Loucy (cell line): ENCODE results near the gene ZFPM1.

Source experiments
- H2AFZ ChIP-seq: fragments of 200-600 bp; sonication (generic); 2 replicates; pipeline ENCODE4 v1.6.0; 2016; ENCODE audit warnings: antibody characterized with exemption, mild to moderate bottlenecking, low read length, moderate library complexity
- H3F3A ChIP-seq: fragments of 200-600 bp; 2 replicates; pipeline ENCODE4 v1.6.0; 2016; ENCODE audit warnings: antibody characterized with exemption, low read depth, mild to moderate bottlenecking
- H3K27me3 ChIP-seq: fragments of 200-600 bp; sonication (generic); 2 replicates; pipeline ENCODE4 v1.6.1; 2014; ENCODE audit warnings: low read length, mild to moderate bottlenecking; ENCODE audit not compliant: insufficient read depth, poor library complexity, severe bottlenecking
- H3K36me3 ChIP-seq: fragments of 200-600 bp; sonication (generic); 2 replicates; pipeline ENCODE4 v1.6.1; 2016; ENCODE audit warnings: low read length; ENCODE audit not compliant: insufficient read depth
- H3K4me1 ChIP-seq: fragments of 200-600 bp; sonication (generic); 2 replicates; pipeline ENCODE4 v1.5.1; 2014; ENCODE audit warnings: low read length, mild to moderate bottlenecking; ENCODE audit not compliant: insufficient read depth, poor library complexity, severe bottlenecking
- H3K4me2 ChIP-seq: fragments of 200-600 bp; sonication (generic); 2 replicates; pipeline ENCODE4 v1.6.0; 2014; ENCODE audit warnings: antibody characterized with exemption, low read length, low read depth, mild to moderate bottlenecking; ENCODE audit not compliant: poor library complexity, severe bottlenecking
- H3K4me3 ChIP-seq: fragments of 200-600 bp; sonication (generic); 2 replicates; pipeline ENCODE4 v1.5.1; 2014; ENCODE audit warnings: low read length, mild to moderate bottlenecking, mixed read lengths; ENCODE audit not compliant: poor library complexity, severe bottlenecking
- H3K79me2 ChIP-seq: fragments of 200-600 bp; sonication (generic); 2 replicates; pipeline ENCODE4 v1.6.1; 2014; ENCODE audit warnings: low read length; ENCODE audit not compliant: insufficient read depth
- H3K9ac ChIP-seq: fragments of 200-600 bp; sonication (generic); 2 replicates; pipeline ENCODE4 v1.6.0; 2014; ENCODE audit warnings: mild to moderate bottlenecking, low read depth, low read length, moderate library complexity; ENCODE audit not compliant: poor library complexity, severe bottlenecking
- H3K9me2 ChIP-seq: fragments of 200-600 bp; sonication (generic); replicated peaks from 2 replicates; pipeline ENCODE4 v1.6.1; 2016; ENCODE audit warnings: low read depth, low read length, mixed read lengths
- H3K9me3 ChIP-seq: fragments of 200-600 bp; sonication (generic); 2 replicates; pipeline ENCODE4 v1.6.1; 2014; ENCODE audit warnings: mild to moderate bottlenecking, antibody characterized with exemption, low read length, low read depth; ENCODE audit not compliant: insufficient read depth
- H4K20me1 ChIP-seq: fragments of 200-600 bp; sonication (generic); 2 replicates; pipeline ENCODE4 v1.6.0; 2014; ENCODE audit warnings: antibody characterized with exemption, low read length, mild to moderate bottlenecking; ENCODE audit not compliant: insufficient read depth, poor library complexity, severe bottlenecking
- EZH2phosphoT487 ChIP-seq: fragments of 200-600 bp; IDR thresholded peaks from 2 replicates; pipeline ENCODE4 v1.6.1; 2018; ENCODE audit warnings: antibody characterized with exemption, mild to moderate bottlenecking, moderate library complexity, borderline replicate concordance
- TF ChIP-seq, protein P1 (sequence below): fragments of 200-600 bp; sonication (generic); conservative IDR thresholded peaks from 2 replicates; pipeline ENCODE4 v1.5.1; 2014; ENCODE audit warnings: mild to moderate bottlenecking, antibody characterized with exemption, low read length

Gene ZFPM1

DNA sequence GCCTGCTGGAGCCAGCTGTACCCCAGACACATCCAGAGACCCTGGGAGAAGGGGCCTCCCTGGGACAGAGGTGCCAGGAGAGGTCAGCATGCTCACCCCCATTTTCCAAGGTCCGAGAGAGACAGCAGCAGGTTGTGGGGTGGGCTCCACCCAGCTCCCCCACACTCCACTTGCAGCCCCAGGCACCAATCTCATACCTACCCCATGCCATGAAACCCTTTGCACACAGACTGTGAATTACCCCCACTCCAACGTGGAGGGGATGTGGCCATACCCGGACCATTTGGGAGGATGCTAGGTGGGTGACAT, 34.0 kb downstream of the ZFPM1 start:
- Histone ChIP-seq H3K9me3 (no peaks in the 10 kb centered on the region), H3K4me3 (no peak overlapping the region), H3K27me3 (no peaks in the 10 kb centered on the region), H3K79me2 (peaks cover 41% of the 10 kb centered on the region; the same call in 1 of the 2 replicates), H2AFZ (no peak overlapping the region), H3K4me2 (no peak overlapping the region), H3F3A (no peaks in the 10 kb centered on the region), H3K36me3 (peaks cover 17% of the 10 kb centered on the region; the same call in 1 of the 2 replicates), H4K20me1 (no peaks in the 10 kb centered on the region), H3K4me1 (no peaks in the 10 kb centered on the region), H3K9me2 (no peaks in the 10 kb centered on the region), H3K9ac (no peak overlapping the region)
- TF ChIP-seq, protein P1, sequence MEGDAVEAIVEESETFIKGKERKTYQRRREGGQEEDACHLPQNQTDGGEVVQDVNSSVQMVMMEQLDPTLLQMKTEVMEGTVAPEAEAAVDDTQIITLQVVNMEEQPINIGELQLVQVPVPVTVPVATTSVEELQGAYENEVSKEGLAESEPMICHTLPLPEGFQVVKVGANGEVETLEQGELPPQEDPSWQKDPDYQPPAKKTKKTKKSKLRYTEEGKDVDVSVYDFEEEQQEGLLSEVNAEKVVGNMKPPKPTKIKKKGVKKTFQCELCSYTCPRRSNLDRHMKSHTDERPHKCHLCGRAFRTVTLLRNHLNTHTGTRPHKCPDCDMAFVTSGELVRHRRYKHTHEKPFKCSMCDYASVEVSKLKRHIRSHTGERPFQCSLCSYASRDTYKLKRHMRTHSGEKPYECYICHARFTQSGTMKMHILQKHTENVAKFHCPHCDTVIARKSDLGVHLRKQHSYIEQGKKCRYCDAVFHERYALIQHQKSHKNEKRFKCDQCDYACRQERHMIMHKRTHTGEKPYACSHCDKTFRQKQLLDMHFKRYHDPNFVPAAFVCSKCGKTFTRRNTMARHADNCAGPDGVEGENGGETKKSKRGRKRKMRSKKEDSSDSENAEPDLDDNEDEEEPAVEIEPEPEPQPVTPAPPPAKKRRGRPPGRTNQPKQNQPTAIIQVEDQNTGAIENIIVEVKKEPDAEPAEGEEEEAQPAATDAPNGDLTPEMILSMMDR: no peak
- TF ChIP-seq EZH2phosphoT487: no peak

DNA sequence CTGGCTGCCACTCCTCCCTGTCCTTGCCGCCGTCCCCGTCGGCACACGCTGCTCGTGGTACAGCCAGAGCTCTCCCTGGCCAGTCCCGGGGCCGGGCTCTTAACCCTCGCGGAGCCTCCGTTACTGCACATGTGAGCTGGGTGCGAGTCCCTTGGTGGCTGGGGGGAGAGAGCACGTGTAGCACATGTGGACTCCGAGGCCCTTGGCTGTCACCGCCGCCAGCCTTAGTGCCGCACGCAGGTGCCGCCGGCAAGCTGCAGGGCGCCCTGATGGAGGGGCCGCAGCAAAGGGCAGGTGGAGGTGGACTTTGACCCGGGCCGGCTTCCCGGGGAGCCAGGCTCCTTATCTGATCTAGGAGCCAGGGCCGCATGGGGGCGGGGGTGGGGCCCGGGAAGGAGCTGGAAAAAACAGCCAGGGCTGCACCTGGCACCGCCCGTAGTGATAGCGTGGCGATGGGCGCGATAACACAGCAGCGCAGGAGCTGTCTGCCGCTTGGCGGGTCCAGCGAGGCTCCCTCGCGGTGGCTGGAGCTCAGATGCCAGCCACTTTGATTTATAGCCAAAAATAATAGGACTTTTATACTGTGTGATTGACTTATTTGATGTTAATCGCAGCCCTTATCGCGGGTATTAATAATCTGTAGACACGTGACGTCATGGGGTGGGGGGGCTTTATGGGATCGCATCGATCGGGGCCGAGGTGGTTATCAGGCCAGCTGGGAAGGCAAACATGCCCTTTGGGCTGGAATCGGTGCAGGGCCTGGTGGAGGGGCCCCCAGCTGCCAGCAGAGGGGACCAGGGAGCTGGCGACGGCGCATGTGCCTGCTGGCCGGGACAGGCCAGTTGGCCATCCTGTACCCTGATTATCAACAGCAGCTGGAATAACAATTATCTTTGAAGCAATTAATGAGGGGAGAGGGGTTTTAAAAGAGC, 35.1 kb downstream of the ZFPM1 start:
- H3K4me1 ChIP-seq: no peaks in the 10 kb centered on the region
- H3K9me2 ChIP-seq: no peaks in the 10 kb centered on the region
- peaks cover 30% of the 10 kb centered on the region; the same call in 1 of the 2 replicates for H3K79me2 ChIP-seq
- H3K27me3 ChIP-seq: no peaks in the 10 kb centered on the region
- H4K20me1 ChIP-seq: no peaks in the 10 kb centered on the region
- peaks cover 17% of the 10 kb centered on the region; the same call in 1 of the 2 replicates for H3K36me3 ChIP-seq
- H3K4me2 ChIP-seq: no peak overlapping the region
- no peak overlapping the region for H3K9ac ChIP-seq
- no peak overlapping the region for H3K4me3 ChIP-seq
- no peak overlapping the region for H2AFZ ChIP-seq
- no peaks in the 10 kb centered on the region for H3K9me3 ChIP-seq
- TF ChIP-seq, protein P1: no peak
- TF ChIP-seq EZH2phosphoT487: no peak
- no peaks in the 10 kb centered on the region for H3F3A ChIP-seq

DNA sequence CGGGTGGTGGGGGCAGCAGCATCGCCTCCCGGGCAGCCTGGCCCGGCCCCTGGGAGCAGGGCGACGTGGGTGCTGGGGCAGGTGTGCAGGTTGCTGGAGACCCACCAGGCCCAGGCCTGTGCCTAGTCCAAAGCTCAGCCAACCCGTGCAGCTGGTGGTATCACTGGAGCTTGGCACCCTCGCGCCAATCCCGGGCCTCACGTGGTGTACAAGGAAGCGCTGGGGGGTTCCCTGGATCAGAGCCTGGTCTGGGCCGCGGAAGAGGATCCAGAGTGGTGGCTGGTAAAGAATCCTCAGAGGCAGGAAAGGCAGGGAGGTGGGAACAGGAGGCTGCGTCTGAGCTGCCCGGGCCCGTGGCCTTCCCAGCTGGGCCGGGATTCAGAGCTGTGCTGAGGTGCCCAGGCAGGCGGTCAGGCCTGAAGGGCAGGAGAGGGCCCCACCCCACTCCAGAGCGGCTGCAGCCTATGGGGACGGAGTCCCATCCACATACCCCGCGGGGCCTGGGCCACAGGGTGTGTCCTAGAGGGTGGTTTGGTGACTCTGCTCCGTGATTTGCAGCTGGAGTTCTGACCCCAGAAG, 36.2 kb downstream of the ZFPM1 start:
- no peaks in the 10 kb centered on the region for H3K9me2 ChIP-seq
- no peaks in the 10 kb centered on the region for H3K9me3 ChIP-seq
- no peaks in the 10 kb centered on the region for H3F3A ChIP-seq
- no peak overlapping the region for H3K4me3 ChIP-seq
- no peak overlapping the region for H3K4me2 ChIP-seq
- peaks cover 17% of the 10 kb centered on the region; the same call in 1 of the 2 replicates for H3K36me3 ChIP-seq
- no peak for TF ChIP-seq EZH2phosphoT487
- TF ChIP-seq, protein P1: no peak
- no peaks in the 10 kb centered on the region for H3K4me1 ChIP-seq
- peaks cover 23% of the 10 kb centered on the region; the same call in 1 of the 2 replicates for H3K79me2 ChIP-seq
- H3K27me3 ChIP-seq: no peaks in the 10 kb centered on the region
- no peak overlapping the region for H3K9ac ChIP-seq
- no peaks in the 10 kb centered on the region for H4K20me1 ChIP-seq
- no peak overlapping the region for H2AFZ ChIP-seq
